Stimulated activated CD8-positive, alpha-beta memory T cell treated with anti-CD3 and anti-CD28 coated beads, Interleukin-12 subunit alpha, Interleukin-12 subunit beta, amount 100 ng/mL, for 24 hours (primary cell): ENCODE data around the gene RNF4.

Source experiments
- DNase-seq: peaks from one replicate; pipeline ENCODE4 v3.0.0-alpha.2; 2020; ENCODE audit errors: extremely low read depth

RNF4 gene

GRCh38 chr4:2437475-2438215 is 31.3 kb upstream of the RNF4 start:
- DNase-seq: no peak

GRCh38 chr4:2438822-2439718 is 29.8 kb upstream of the RNF4 start:
- no peak for DNase-seq

GRCh38 chr4:2441393-2442174 is 27.3 kb upstream of the RNF4 start:
- DNase-seq: peak; percentile 40

- DNase-seq: no peak
Observed at GRCh38 chr4:2442175-2442993, 26.5 kb upstream of the RNF4 start.

- no peak for DNase-seq
Observed at GRCh38 chr4:2443061-2443730, 25.7 kb upstream of the RNF4 start.

GRCh38 chr4:2443956-2444740 is 24.8 kb upstream of the RNF4 start:
- no peak for DNase-seq

- DNase-seq: no peak
Observed at GRCh38 chr4:2445130-2445529, 23.8 kb upstream of the RNF4 start.

- no peak for DNase-seq
Observed at GRCh38 chr4:2445571-2445970, 23.3 kb upstream of the RNF4 start.

- no peak for DNase-seq
Observed at GRCh38 chr4:2446656-2447564, 22.0 kb upstream of the RNF4 start.

- DNase-seq: no peak
Observed at GRCh38 chr4:2448589-2448988, 20.3 kb upstream of the RNF4 start.

GRCh38 chr4:2449051-2449450 is 19.9 kb upstream of the RNF4 start:
- no peak for DNase-seq

GRCh38 chr4:2449511-2450392 is 19.2 kb upstream of the RNF4 start:
- DNase-seq: no peak

- no peak for DNase-seq
Observed at GRCh38 chr4:2450394-2451035, 18.4 kb upstream of the RNF4 start.

- no peak for DNase-seq
Observed at GRCh38 chr4:2451036-2451520, 17.8 kb upstream of the RNF4 start.

GRCh38 chr4:2451821-2452785 is 16.8 kb upstream of the RNF4 start:
- no peak for DNase-seq
